Right cardiac atrium (tissue), 5 donors: Measurements from ENCODE around the gene CEBPB. TPM values are rescaled to one million over a fixed set of nuclear protein-coding genes. Genes with fewer than 3 reads are reported as not detected.
"Not testable (repeated sequence)": the region's sequence is repeated elsewhere in the genome, so short reads cannot be mapped to it uniquely, and the experiment has no call there.

Source experiments
- ATAC-seq, 2 donors: fragments of 200-7000 bp; cut with Tn5 transposase; one replicate each; pipeline versions ENCODE4 v1.8.0 to v1.9.1; 2020; ENCODE audit warnings: moderate library complexity in 2 of 2, mild to moderate bottlenecking in 1 of 2
- DNase-seq, 3 donors: peaks; one replicate each; pipeline ENCODE4 v3.0.0-alpha.2; 2020
- H3K27ac ChIP-seq: one replicate; pipeline ENCODE4 v1.5.1; 2013; ENCODE audit warnings: mild to moderate bottlenecking, low read length, control low read depth, moderate library complexity
- H3K27me3 ChIP-seq: one replicate; pipeline ENCODE4 v1.6.1; 2013; ENCODE audit not compliant: control insufficient read depth, insufficient read depth
- H3K4me1 ChIP-seq: one replicate; pipeline ENCODE4 v1.6.1; 2013; ENCODE audit warnings: low read length; ENCODE audit not compliant: control insufficient read depth, insufficient read depth
- H3K4me3 ChIP-seq: one replicate; pipeline ENCODE4 v1.5.1; 2013; ENCODE audit warnings: low read length, control low read depth
- H3K9me3 ChIP-seq: one replicate; pipeline ENCODE4 v1.6.1; 2013; ENCODE audit warnings: low read length; ENCODE audit not compliant: control insufficient read depth
- WGBS: extraction: QIAGEN DNeasy Blood & Tissue Kit; methylation state at CpG from one replicate; pipeline ENCODE4 v1.1.7; 2013; 5-methylcytosine and 5-hydroxymethylcytosine counted together
- intact Hi-C, 4 donors: fragments of 100-400 bp; cut with DNase I; formaldehyde crosslinking; loops; one replicate each; pipeline versions ENCODE4 v1.11.0 to v1.14.0; 2022 to 2023
- polyA plus RNA-seq: library from polyadenylated mRNA; stranded (reverse); fragments of 200-250 nt; gene quantifications from one replicate; pipeline ENCODE4 v1.2.3, GENCODE V29; 2013
- total RNA-seq, 4 donors: library from RNA; stranded (reverse); fragmentation: NEBNext Ultra II Directional; extraction: Animal tissue kit (Norgen Biotek cat#: 25700); gene quantifications; one replicate each; pipeline ENCODE4 v1.2.1, GENCODE V29; 2021
- donor health status: healthy with polysubstance abuse.
- donor health status: DM: no; HTN: yes; CAD: no.
- donor health status: DM: no; HTN: no; CAD: no.
- donor health status: DM: no; HTN: yes; CAD: no; lungs with severe emphysema.
- donor health status: DM: yes; HTN: yes; CAD: no.

CEBPB gene
- total and polyA plus RNA-seq, 5 donors, result 16.4 to 92.4 (median 64.1) TPM

GRCh38 chr20:50200482-50201104, 10.0 kb downstream of the CEBPB start:
- DNase-seq (no peak), ATAC-seq (peak in 1 of 2 donors; percentile 9)
- Histone ChIP-seq H3K27me3 (no peaks in the 10 kb centered on the region), H3K4me1 (peaks cover 2% of the 10 kb centered on the region), H3K4me3 (no peak overlapping the region), H3K9me3 (no peaks in the 10 kb centered on the region), H3K27ac (no peak overlapping the region)
- WGBS, result 78% methylated on average over 6 of the region's 6 CpGs
- intact Hi-C loops, result no loop called here

GRCh38 chr20:50201710-50202109, 11.1 kb downstream of the CEBPB start:
- H3K4me1 ChIP-seq, H3K9me3 ChIP-seq, H3K27ac ChIP-seq, intact Hi-C loops, ATAC-seq, DNase-seq, H3K4me3 ChIP-seq, H3K27me3 ChIP-seq: not testable (repeated sequence)
- WGBS, result 94% methylated on average over 7 of the region's 7 CpGs

- H3K4me3 ChIP-seq, result no peak overlapping the region
- DNase-seq (no peak), ATAC-seq (no peak)
- H3K27ac ChIP-seq, result no peak overlapping the region
- WGBS, result 91% methylated on average over 5 of the region's 5 CpGs
- no peaks in the 10 kb centered on the region for H3K4me1 ChIP-seq
- intact Hi-C loops, result no loop called here
- no peaks in the 10 kb centered on the region for H3K27me3 ChIP-seq
- H3K9me3 ChIP-seq, result no peaks in the 10 kb centered on the region
Measured at GRCh38 chr20:50202677-50203076, 12.0 kb downstream of the CEBPB start.

GRCh38 chr20:50203951-50204937, 13.6 kb downstream of the CEBPB start:
- WGBS, result 92% methylated on average over 5 of the region's 5 CpGs
- H3K9me3 ChIP-seq, result no peaks in the 10 kb centered on the region
- intact Hi-C loops, result no loop called here

GRCh38 chr20:50207026-50207425, 16.4 kb downstream of the CEBPB start:
- intact Hi-C loops, result no loop called here
- WGBS, result 81% methylated on average over 1 of the region's 1 CpG

More at GRCh38 chr20:50203951-50204937, 13.6 kb downstream of the CEBPB start:
- ATAC-seq (no peak), DNase-seq (no peak)
- Histone ChIP-seq H3K27ac (no peak overlapping the region), H3K27me3 (no peaks in the 10 kb centered on the region), H3K4me3 (no peak overlapping the region), H3K4me1 (no peaks in the 10 kb centered on the region)

GRCh38 chr20:50208085-50208491, 17.5 kb downstream of the CEBPB start:
- peak; percentile 60 to 72 for ATAC-seq

More at GRCh38 chr20:50207026-50207425, 16.4 kb downstream of the CEBPB start:
- no peaks in the 10 kb centered on the region for H3K4me1 ChIP-seq
- H3K4me3 ChIP-seq, result no peak overlapping the region
- H3K9me3 ChIP-seq, result no peaks in the 10 kb centered on the region
- no peak for ATAC-seq
- no peak overlapping the region for H3K27ac ChIP-seq
- H3K27me3 ChIP-seq, result no peaks in the 10 kb centered on the region
- DNase-seq, result no peak

GRCh38 chr20:50208815-50209214, 18.2 kb downstream of the CEBPB start:
- WGBS, result 93% methylated on average over 4 of the region's 4 CpGs
- H3K4me3 ChIP-seq, DNase-seq, intact Hi-C loops, H3K27ac ChIP-seq, H3K4me1 ChIP-seq, H3K9me3 ChIP-seq, ATAC-seq, H3K27me3 ChIP-seq: not testable (repeated sequence)

More at GRCh38 chr20:50208085-50208491, 17.5 kb downstream of the CEBPB start:
- intact Hi-C loops, result no loop called here
- DNase-seq, result peak in 1 of 3 donors; percentile 65
- 71% methylated on average over 7 of the region's 7 CpGs for WGBS
- no peaks in the 10 kb centered on the region for H3K9me3 ChIP-seq
- H3K4me3 ChIP-seq, result no peak overlapping the region
- no peak overlapping the region for H3K27ac ChIP-seq
- H3K4me1 ChIP-seq, result no peaks in the 10 kb centered on the region
- no peaks in the 10 kb centered on the region for H3K27me3 ChIP-seq

GRCh38 chr20:50210066-50210619, 19.5 kb downstream of the CEBPB start:
- no peak for ATAC-seq
- no peak for DNase-seq
- no peak overlapping the region for H3K4me3 ChIP-seq
- no peaks in the 10 kb centered on the region for H3K9me3 ChIP-seq
- WGBS, result 81% methylated on average over 6 of the region's 6 CpGs
- H3K27me3 ChIP-seq, result no peaks in the 10 kb centered on the region
- H3K4me1 ChIP-seq, result no peaks in the 10 kb centered on the region
- H3K27ac ChIP-seq, result no peak overlapping the region
- intact Hi-C loops, result loop anchor here in 1 of 4 donors (5.0 kb wide), 1 partner anchor 62 kb away; no protein-coding TSS in a partner anchor

- ATAC-seq (no peak), DNase-seq (no peak)
- Histone ChIP-seq H3K27ac (no peak overlapping the region), H3K9me3 (no peaks in the 10 kb centered on the region), H3K4me1 (no peaks in the 10 kb centered on the region), H3K4me3 (no peak overlapping the region), H3K27me3 (no peaks in the 10 kb centered on the region)
- WGBS, result 86% methylated on average over 5 of the region's 5 CpGs
- intact Hi-C loops, result loop anchor here in 1 of 4 donors (5.0 kb wide), 1 partner anchor 61 kb away; no protein-coding TSS in a partner anchor
Measured at GRCh38 chr20:50211091-50211490, 20.5 kb downstream of the CEBPB start.

- H3K9me3 ChIP-seq, result no peaks in the 10 kb centered on the region
- no peaks in the 10 kb centered on the region for H3K4me1 ChIP-seq
- DNase-seq (no peak), ATAC-seq (no peak)
- H3K4me3 ChIP-seq, result no peak overlapping the region
- H3K27ac ChIP-seq, result no peak overlapping the region
- intact Hi-C loops, result loop anchor here in 1 of 4 donors (5.0 kb wide), 1 partner anchor 59 kb away; no protein-coding TSS in a partner anchor
- 77% methylated on average over 7 of the region's 7 CpGs for WGBS
- no peaks in the 10 kb centered on the region for H3K27me3 ChIP-seq
Measured at GRCh38 chr20:50213531-50214106, 23.0 kb downstream of the CEBPB start.
